ENCODE results near the gene DOK6.

DNA sequence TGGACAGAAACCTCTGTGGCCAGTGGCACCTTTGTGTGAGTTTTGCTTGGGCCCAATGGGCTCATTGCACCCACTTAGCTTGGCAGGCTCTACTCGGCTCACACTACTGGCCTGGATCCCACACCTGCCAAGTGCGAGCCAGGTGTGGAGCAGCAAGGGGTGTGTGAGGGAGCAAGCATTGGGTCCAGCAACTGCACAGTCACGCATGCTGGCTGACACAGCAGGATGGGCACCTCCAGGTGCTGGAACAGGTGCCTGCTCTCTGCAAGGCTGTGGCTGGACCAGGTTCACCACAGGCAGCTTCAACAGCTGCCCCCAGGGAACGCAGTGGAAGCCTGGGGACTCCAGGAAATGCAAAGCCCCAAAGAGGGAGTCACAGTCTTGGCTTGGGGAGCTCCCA lies 94.2 kb downstream of the DOK6 start:
- TF ChIP-seq FOXP2 (optimal IDR thresholded peaks at IDR 0.05; ENCODE audit: control extremely low read depth, extremely low read length, insufficient read depth) (no peak), EZH2 (IDR thresholded peaks at IDR 0.05) (no peak), POLR2AphosphoS5 (IDR thresholded peaks at IDR 0.05; ENCODE audit: borderline replicate concordance, low read depth, low read length) (no peak)
